Calu3 (cell line): ENCODE results near the gene MACROD2. TPM values are rescaled to one million over a fixed set of nuclear protein-coding genes. Genes with fewer than 3 reads are reported as not detected.

ENCODE experiments used
- BruUV-seq: library from RNA; stranded (reverse); fragments of 400-500 nt; replicated peaks from 2 replicates; lab custom pipeline; 2021; lab: Mats Ljungman, UMichigan
- CTCF ChIA-PET: fragments of 300-600 bp; sonication (Branson Sonifier 250); formaldehyde crosslinking; loops from one replicate; lab custom pipeline; 2022; ENCODE audit warnings: antibody characterized with exemption; lab: Charles Lee
- DNase-seq: peaks from one replicate; pipeline ENCODE4 v3.0.0; 2022
- H3K27ac Mint-ChIP-seq: one replicate; pipeline ENCODE4 v1.8.0; 2022; ENCODE audit warnings: mixed read lengths; ENCODE audit not compliant: unreplicated experiment
- H3K27me3 Mint-ChIP-seq: one replicate; pipeline ENCODE4 v1.8.0; 2022; ENCODE audit warnings: mixed read lengths; ENCODE audit not compliant: unreplicated experiment
- H3K36me3 Mint-ChIP-seq: one replicate; pipeline ENCODE4 v1.8.0; 2022; ENCODE audit warnings: mild to moderate bottlenecking, moderate library complexity, mixed read lengths; ENCODE audit not compliant: insufficient read depth, unreplicated experiment
- H3K4me1 Mint-ChIP-seq: one replicate; pipeline ENCODE4 v1.8.0; 2022; ENCODE audit warnings: mild to moderate bottlenecking, low read depth, mixed read lengths; ENCODE audit not compliant: unreplicated experiment
- H3K4me3 Mint-ChIP-seq: one replicate; pipeline ENCODE4 v1.8.0; 2022; ENCODE audit warnings: mild to moderate bottlenecking, low read depth, moderate library complexity, mixed read lengths; ENCODE audit not compliant: unreplicated experiment
- H3K9me3 Mint-ChIP-seq: one replicate; pipeline ENCODE4 v1.8.0; 2022; ENCODE audit warnings: low read depth, mixed read lengths; ENCODE audit not compliant: unreplicated experiment
- intact Hi-C: fragments of 100-400 bp; cut with micrococcal nuclease; formaldehyde crosslinking; loops from one replicate; pipeline ENCODE4 v1.10.0; 2022; ENCODE audit not compliant: unreplicated experiment
- total RNA-seq: library from RNA; stranded (reverse); gene quantifications from 2 replicates; pipeline ENCODE4 v1.2.3, GENCODE V29; 2022
- TF ChIP-seq, protein P1 (sequence below): fragments of 200-600 bp; IDR thresholded peaks from one replicate; pipeline ENCODE4 v1.8.0; 2022; ENCODE audit warnings: antibody characterized with exemption; ENCODE audit not compliant: unreplicated experiment

Gene MACROD2
- total RNA-seq, 1 experiment from 2014 or later: 29.4 TPM

DNA sequence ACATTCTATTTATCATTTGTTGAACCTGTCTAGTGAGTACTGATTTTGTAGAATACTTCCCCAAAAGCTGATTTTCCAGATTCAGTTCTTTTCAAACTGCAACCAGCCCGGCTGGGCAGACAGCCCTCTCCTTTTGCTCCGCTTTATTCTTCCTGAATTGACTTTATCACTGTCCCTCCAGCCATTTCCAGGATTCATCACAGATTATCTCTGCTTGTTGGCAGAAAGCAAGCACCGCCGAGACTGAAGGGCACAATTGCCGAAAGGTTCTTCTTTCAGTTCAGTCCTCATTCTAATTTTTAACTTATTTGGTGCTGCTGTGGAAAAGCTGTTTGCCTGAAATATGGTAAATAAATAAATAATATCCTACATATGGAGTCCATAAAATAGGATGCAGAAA is 711.2 kb downstream of the MACROD2 start:
- Mint-ChIP-seq H3K4me3 (no peak overlapping the region), H3K27me3 (no peaks in the 10 kb centered on the region), H3K9me3 (no peaks in the 10 kb centered on the region), H3K27ac (no peak overlapping the region), H3K36me3 (no peaks in the 10 kb centered on the region), H3K4me1 (no peaks in the 10 kb centered on the region)
- TF ChIP-seq, protein P1, sequence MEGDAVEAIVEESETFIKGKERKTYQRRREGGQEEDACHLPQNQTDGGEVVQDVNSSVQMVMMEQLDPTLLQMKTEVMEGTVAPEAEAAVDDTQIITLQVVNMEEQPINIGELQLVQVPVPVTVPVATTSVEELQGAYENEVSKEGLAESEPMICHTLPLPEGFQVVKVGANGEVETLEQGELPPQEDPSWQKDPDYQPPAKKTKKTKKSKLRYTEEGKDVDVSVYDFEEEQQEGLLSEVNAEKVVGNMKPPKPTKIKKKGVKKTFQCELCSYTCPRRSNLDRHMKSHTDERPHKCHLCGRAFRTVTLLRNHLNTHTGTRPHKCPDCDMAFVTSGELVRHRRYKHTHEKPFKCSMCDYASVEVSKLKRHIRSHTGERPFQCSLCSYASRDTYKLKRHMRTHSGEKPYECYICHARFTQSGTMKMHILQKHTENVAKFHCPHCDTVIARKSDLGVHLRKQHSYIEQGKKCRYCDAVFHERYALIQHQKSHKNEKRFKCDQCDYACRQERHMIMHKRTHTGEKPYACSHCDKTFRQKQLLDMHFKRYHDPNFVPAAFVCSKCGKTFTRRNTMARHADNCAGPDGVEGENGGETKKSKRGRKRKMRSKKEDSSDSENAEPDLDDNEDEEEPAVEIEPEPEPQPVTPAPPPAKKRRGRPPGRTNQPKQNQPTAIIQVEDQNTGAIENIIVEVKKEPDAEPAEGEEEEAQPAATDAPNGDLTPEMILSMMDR: no peak
- intact Hi-C loops: no loop called here
- no TSS peak for BruUV-seq
- CTCF ChIA-PET: no interaction called here
- no peak for DNase-seq

DNA sequence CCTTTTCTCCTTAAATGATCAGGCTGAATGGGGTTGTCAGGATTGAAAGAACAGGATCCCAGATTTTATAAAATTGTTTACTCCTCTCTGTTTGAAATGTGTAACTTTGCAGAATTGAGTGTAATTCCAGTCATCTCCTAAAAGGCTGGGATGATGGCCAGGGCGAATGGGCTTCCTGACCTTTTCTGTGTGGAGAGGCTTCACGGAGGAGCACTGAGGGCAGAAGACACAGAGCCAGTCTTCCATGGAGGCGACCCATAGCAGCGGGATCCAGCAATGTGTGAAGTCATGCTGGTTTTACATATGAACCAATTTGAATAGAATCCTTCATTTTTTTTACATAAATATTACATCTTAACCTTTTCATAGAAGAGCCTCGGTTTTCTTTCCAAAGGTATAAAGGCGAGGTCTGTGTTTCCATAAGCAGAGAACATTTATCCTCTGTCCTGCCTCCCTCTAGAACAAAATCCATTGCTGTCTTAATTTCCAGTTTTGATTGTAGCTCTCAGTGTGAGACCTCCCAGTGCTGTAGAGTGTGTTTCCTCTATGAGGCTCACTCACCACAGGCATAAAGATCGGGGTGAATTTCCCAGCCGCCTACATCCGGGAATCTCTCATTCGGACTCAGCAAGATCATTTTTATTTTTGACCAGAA is 711.8 kb downstream of the MACROD2 start:
- no peaks in the 10 kb centered on the region for H3K9me3 Mint-ChIP-seq
- H3K27ac Mint-ChIP-seq: no peak overlapping the region
- no peak overlapping the region for H3K4me3 Mint-ChIP-seq
- CTCF ChIA-PET: no interaction called here
- TF ChIP-seq, protein P1: no peak
- H3K36me3 Mint-ChIP-seq: no peaks in the 10 kb centered on the region
- no peaks in the 10 kb centered on the region for H3K27me3 Mint-ChIP-seq
- H3K4me1 Mint-ChIP-seq: no peaks in the 10 kb centered on the region
- BruUV-seq: no TSS peak
- DNase-seq: no peak
- intact Hi-C loops: no loop called here

DNA sequence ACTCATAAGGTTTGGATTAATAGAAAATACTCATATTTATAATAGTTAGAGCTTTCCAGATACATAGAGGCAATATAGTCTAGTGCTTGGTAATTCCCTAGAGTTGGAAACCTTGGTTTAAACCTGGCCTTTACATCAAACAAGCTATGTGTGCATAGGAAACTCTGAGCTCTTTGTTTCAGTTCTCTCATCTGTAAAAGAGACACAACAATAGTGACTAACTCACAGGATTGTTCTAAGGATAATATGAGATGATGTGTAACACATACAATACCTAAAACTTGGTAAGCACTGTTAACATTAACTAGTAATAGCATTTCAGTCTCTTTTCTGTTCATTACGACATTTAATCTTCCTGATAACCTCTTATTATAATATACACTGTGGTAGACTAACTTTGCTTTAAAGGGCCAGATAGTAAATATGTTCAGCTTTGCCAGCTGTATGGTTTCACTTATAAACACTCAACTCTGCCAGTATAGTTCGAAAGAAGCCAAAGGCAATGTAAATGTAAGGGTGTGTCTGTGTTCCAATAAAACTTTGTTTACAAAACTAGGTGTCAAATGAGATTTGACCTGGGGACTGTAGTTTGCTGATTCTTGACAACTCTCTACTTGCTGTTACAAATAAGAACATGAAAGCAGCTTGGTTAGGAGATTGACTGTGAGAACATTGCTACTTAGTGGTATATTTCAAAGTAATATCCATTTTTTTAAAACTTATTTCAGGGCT is 712.7 kb downstream of the MACROD2 start:
- Mint-ChIP-seq H3K27me3 (no peaks in the 10 kb centered on the region), H3K27ac (no peak overlapping the region), H3K9me3 (no peaks in the 10 kb centered on the region), H3K4me3 (no peak overlapping the region), H3K36me3 (no peaks in the 10 kb centered on the region), H3K4me1 (peaks cover 7% of the 10 kb centered on the region)
- no TSS peak for BruUV-seq
- CTCF ChIA-PET: no interaction called here
- TF ChIP-seq, protein P1: no peak
- intact Hi-C loops: no loop called here
- DNase-seq: no peak

DNA sequence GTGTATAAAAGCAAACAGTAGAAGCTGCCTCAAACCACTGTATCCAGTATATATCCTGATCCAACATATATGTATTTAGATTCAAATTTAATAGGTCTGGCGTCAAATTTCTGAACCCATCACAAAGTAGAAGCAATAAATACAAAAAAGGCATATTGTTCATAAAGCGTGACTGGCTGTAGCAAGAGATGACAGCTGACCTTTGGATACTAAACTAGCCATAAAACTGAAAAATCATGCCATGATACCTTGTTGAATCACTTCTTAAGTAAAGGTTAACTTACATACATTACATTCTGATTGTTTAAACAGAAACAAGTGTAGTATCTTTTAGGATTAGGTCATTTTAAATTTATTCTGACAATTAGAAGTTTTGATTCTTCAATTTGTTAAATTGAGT is 714.1 kb downstream of the MACROD2 start:
- TF ChIP-seq, protein P1: no peak
- intact Hi-C loops: no loop called here
- BruUV-seq: no TSS peak
- CTCF ChIA-PET: no interaction called here
- no peak for DNase-seq
- H3K27ac Mint-ChIP-seq: no peak overlapping the region
- peaks cover 18% of the 10 kb centered on the region for H3K4me1 Mint-ChIP-seq
- H3K27me3 Mint-ChIP-seq: no peaks in the 10 kb centered on the region
- H3K36me3 Mint-ChIP-seq: no peaks in the 10 kb centered on the region
- H3K4me3 Mint-ChIP-seq: no peak overlapping the region
- H3K9me3 Mint-ChIP-seq: peaks cover under 1% of the 10 kb centered on the region
